ENCODE measurements around the gene MANEAL. TPM values are rescaled to one million over a fixed set of nuclear protein-coding genes. Genes with fewer than 3 reads are reported as not detected.

Gene MANEAL
- total RNA-seq (6.6 and 7.8 TPM in 2 replicates), polyA plus RNA-seq (1.1 and 3.1 TPM in 2 replicates), polyA minus RNA-seq (5.0 and 6.2 TPM in 2 replicates)
- 3.0 TPM for total RNA-seq (2013)

DNA sequence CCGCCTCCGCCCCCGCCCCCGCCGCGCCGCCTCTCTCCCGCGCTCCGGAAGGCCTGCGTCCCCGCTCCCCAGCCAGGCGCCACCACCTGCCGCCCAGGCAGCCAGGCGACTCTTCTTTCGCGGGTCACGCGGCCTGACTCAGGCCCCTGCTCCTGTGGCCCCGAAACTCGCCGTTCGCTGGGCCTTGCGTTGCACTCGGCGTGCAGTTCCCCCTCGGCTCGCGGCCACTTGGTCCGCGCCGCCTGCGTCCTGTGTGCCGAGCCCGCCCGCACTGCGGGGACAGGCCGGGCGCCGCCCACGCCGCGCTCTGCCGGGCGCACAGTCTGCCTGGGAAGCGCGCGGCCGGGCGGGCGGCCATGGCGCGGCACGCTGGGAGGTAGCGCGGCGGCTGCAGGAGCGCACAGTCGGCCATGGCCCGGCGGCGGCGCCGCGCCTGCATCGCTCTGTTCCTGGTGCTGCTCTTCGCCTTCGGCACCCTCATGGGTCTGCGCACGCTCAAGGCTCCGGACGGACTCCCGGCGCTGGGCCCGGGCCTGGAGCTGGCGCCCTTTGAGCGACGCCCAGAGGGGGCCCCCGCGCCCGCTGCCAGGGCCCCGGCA is at the start of gene MANEAL:
Gene MANEAL (plus strand): TSS at position 75 of the 599 bp plus-strand sequence. CDS start 336 bp downstream, at position 411.
- peaks cover 11% of the 10 kb centered on the region for H4K20me1 ChIP-seq (ENCODE audit: control insufficient read depth, insufficient read depth, low read length, poor library complexity, severe bottlenecking)
- ChIA-PET CTCF (no interaction called here), POLR2A (interaction anchor here (1.2 kb wide), 1 partner anchor 105 kb away, joined by 3 read pairs; no protein-coding TSS in a partner anchor)
- H3K4me1 ChIP-seq (ENCODE audit: control insufficient read depth in 2 of 2, insufficient read depth in 2 of 2, low read length in 2 of 2) = peaks cover 15 to 18% of the 10 kb centered on the region in 2 donors
- peaks cover 0 to 17% (median 1%) of the 10 kb centered on the region in 4 experiments for H3K27me3 ChIP-seq (replicated peaks in 1 of 4; ENCODE audit: control extremely low read depth in 1 of 4, control insufficient read depth in 3 of 4, insufficient read depth in 4 of 4, low read length in 3 of 4)
- Mint-ChIP-seq H3K9me3 (ENCODE audit: insufficient read depth) (no peaks in the 10 kb centered on the region), H3K27ac (peak within 1 kb of the TSS; percentile 53), H3K4me3 (peak within 1 kb of the TSS; percentile 85), H3K4me1 (peaks cover 18% of the 10 kb centered on the region), H3K27me3 (peaks cover 12% of the 10 kb centered on the region)
- DNase-seq = peak; percentile 71
- intact Hi-C loops (cut with micrococcal nuclease) = loop anchor here (2.0 to 5.0 kb wide), 2 partner anchors 17 to 102 kb away; partner anchors contain the start of gene CDCA8
- peak within 1 kb of the TSS in 4 of 5 experiments; percentile 40 to 66 (median 62) for H3K4me3 ChIP-seq (ENCODE audit: control extremely low read depth in 1 of 5, extremely low read depth in 1 of 5, insufficient read depth in 1 of 5, low read depth in 2 of 5, low read length in 4 of 5)
- TF ChIP-seq EZH2 (IDR thresholded peaks at IDR 0.05; ENCODE audit: borderline replicate concordance, insufficient read depth, low read depth, low read length, poor library complexity, severe bottlenecking) (no peak), CTCF (IDR thresholded peaks at IDR 0.05) (no peak)
- peaks cover 0 to 2% of the 10 kb centered on the region in 2 experiments for H3K36me3 ChIP-seq (replicated peaks in 1 of 2; ENCODE audit: control extremely low read depth in 1 of 2, control insufficient read depth in 1 of 2, extremely low read depth in 1 of 2, insufficient read depth in 2 of 2, low read length in 1 of 2)
- H3K4me2 ChIP-seq (replicated peaks; ENCODE audit: low read depth, low read length, poor library complexity, severe bottlenecking) = peak within 1 kb of the TSS; percentile 93
- H3K27ac ChIP-seq (ENCODE audit: low read length in 2 of 2) = no peak within 1 kb of the TSS
- H2AFZ ChIP-seq (ENCODE audit: insufficient read depth, low read depth, low read length, poor library complexity, severe bottlenecking) = peak within 1 kb of the TSS; percentile 84
- peak within 1 kb of the TSS; percentile 63 for H3K9ac ChIP-seq (ENCODE audit: low read length)
- no peaks in the 10 kb centered on the region for H3K9me3 ChIP-seq (ENCODE audit: control extremely low read depth in 1 of 3, control insufficient read depth in 2 of 3, insufficient read depth in 1 of 3, low read length in 2 of 3)
- WGBS (ENCODE audit: insufficient coverage) = under 1% methylated on average over 72 of the region's 82 CpGs
- ATAC-seq (ENCODE audit: low read depth) = peak; percentile 90
- H3K79me2 ChIP-seq (ENCODE audit: control insufficient read depth, insufficient read depth, low read length) = no peaks in the 10 kb centered on the region

- Mint-ChIP-seq H3K4me1 (peaks cover under 1% of the 10 kb centered on the region), H3K27ac (no peak overlapping the region), H3K27me3 (peaks cover 40% of the 10 kb centered on the region), H3K4me3 (no peak overlapping the region), H3K9me3 (ENCODE audit: insufficient read depth) (peaks cover 3% of the 10 kb centered on the region)
- H3K9ac ChIP-seq (ENCODE audit: low read length) = no peak overlapping the region
- no CpG with 5 or more reads among the region's 3 CpGs for WGBS (ENCODE audit: insufficient coverage)
- POLR2A ChIA-PET = no interaction called here
- no peak overlapping the region for H3K27ac ChIP-seq (ENCODE audit: low read length in 2 of 2)
- H4K20me1 ChIP-seq (ENCODE audit: control insufficient read depth, insufficient read depth, low read length, poor library complexity, severe bottlenecking) = no peaks in the 10 kb centered on the region
- DNase-seq (no peak), ATAC-seq (ENCODE audit: low read depth) (no peak)
- TF ChIP-seq EZH2 (IDR thresholded peaks at IDR 0.05; ENCODE audit: borderline replicate concordance, insufficient read depth, low read depth, low read length, poor library complexity, severe bottlenecking) = no peak
- TF ChIP-seq CTCF (IDR thresholded peaks at IDR 0.05) = no peak
- peaks cover 0 to 10% (median 3%) of the 10 kb centered on the region in 3 donors for H3K9me3 ChIP-seq (ENCODE audit: control extremely low read depth in 1 of 3, control insufficient read depth in 2 of 3, insufficient read depth in 1 of 3, low read length in 2 of 3)
- H3K4me1 ChIP-seq (ENCODE audit: control insufficient read depth in 2 of 2, insufficient read depth in 2 of 2, low read length in 2 of 2) = no peaks in the 10 kb centered on the region
- H3K36me3 ChIP-seq (replicated peaks in 1 of 2; ENCODE audit: control extremely low read depth in 1 of 2, control insufficient read depth in 1 of 2, extremely low read depth in 1 of 2, insufficient read depth in 2 of 2, low read length in 1 of 2) = no peaks in the 10 kb centered on the region
- no peak overlapping the region for H3K4me2 ChIP-seq (replicated peaks; ENCODE audit: low read depth, low read length, poor library complexity, severe bottlenecking)
- no peak overlapping the region for H3K4me3 ChIP-seq (ENCODE audit: control extremely low read depth in 1 of 5, extremely low read depth in 1 of 5, insufficient read depth in 1 of 5, low read depth in 2 of 5, low read length in 4 of 5)
- H3K27me3 ChIP-seq (replicated peaks in 1 of 4; ENCODE audit: control extremely low read depth in 1 of 4, control insufficient read depth in 3 of 4, insufficient read depth in 4 of 4, low read length in 3 of 4) = peaks cover 0 to 20% (median 9%) of the 10 kb centered on the region in 4 experiments
- intact Hi-C loops (cut with micrococcal nuclease) = no loop called here
- H2AFZ ChIP-seq (ENCODE audit: insufficient read depth, low read depth, low read length, poor library complexity, severe bottlenecking) = no peak overlapping the region
- CTCF ChIA-PET = interaction anchor here (0.6 kb wide), 1 partner anchor 39 kb away, joined by 6 read pairs; no protein-coding TSS in a partner anchor
- no peaks in the 10 kb centered on the region for H3K79me2 ChIP-seq (ENCODE audit: control insufficient read depth, insufficient read depth, low read length)
These were observed 46.8 kb upstream of the MANEAL start for GRCh38 chr1:37746806-37747205.
